Measurements from ENCODE around the gene ECE1. TPM values are rescaled to one million over a fixed set of nuclear protein-coding genes. Genes with fewer than 3 reads are reported as not detected.

Gene ECE1
- total and polyA plus RNA-seq, 2 donors (not counting 3 experiments of a cell fraction or from before 2014, with no cell fraction given) = 437 to 562 TPM

DNA sequence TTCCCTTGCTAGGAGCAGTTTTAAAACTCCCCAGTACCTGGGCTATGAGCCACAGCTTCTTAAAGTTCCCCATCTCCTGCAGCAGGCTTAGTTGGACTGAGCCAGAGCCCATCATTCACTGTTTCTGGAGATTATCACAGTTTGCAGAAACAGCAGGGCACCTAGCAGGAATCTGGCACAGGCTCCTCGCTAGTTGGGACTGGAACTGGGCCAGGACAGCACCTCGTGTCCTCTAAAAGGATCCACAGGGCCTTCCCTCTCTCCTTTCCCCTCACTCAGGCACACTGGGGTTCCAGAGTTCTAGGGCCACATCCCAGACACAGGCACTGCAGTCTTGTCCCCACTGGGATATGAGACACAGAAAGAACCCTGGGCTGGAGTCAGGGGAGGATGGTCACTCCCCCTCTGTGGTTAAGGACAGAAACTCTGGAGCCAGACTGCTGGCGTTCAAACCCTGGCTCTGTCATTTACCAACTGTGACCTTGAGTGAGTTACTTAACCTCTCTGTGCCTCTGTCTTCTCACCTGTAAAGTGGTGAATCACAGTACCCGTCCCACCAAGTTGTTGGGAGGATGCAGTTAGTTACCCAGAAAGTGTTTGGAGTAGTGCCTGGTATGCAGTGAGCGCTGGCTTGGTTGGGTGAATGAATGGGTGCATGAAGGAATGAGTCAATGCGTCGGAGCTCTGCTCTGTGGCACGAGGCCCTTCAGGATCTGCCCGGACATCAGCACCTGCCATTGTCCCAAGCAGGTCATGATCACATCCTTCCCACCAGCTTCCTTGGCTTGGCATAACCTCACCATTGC lies 18.8 kb upstream of the ECE1 start:
- H3K4me2 ChIP-seq (ENCODE audit: insufficient read depth, low read length) = no peak overlapping the region
- peaks cover 35% of the 10 kb centered on the region for H3K4me1 ChIP-seq (ENCODE audit: control insufficient read depth, extremely low read depth, insufficient read depth, low read length)
- no peaks in the 10 kb centered on the region for H4K20me1 ChIP-seq (replicated peaks; ENCODE audit: control insufficient read depth, extremely low read depth, insufficient read depth, low read length)
- H3K9me1 ChIP-seq (replicated peaks; ENCODE audit: control insufficient read depth, extremely low read depth, insufficient read depth, low read length) = no peaks in the 10 kb centered on the region
- H3K9ac ChIP-seq (replicated peaks; ENCODE audit: extremely low read depth, insufficient read depth, low read length) = no peak overlapping the region
- H3K27ac ChIP-seq (ENCODE audit: insufficient read depth, low read depth, low read length) = no peak overlapping the region
- ChIA-PET CTCF (interaction anchor here (1.8 kb wide), 1 partner anchor 16 kb away, joined by 5 read pairs; no protein-coding TSS in a partner anchor), POLR2A (no interaction called here)
- no peak overlapping the region for H2AFZ ChIP-seq (ENCODE audit: low read depth, low read length)
- H3K4me3 ChIP-seq (replicated peaks in 1 of 3; ENCODE audit: insufficient read depth in 1 of 3, low read depth in 1 of 3, low read length in 3 of 3) = no peak overlapping the region
- BruUV-seq (replicated peaks) = no TSS peak
- H3K27me3 ChIP-seq (ENCODE audit: control insufficient read depth in 2 of 2, insufficient read depth in 2 of 2, low read length in 2 of 2) = no peaks in the 10 kb centered on the region
- no peaks in the 10 kb centered on the region for H3K9me3 ChIP-seq (replicated peaks; ENCODE audit: control insufficient read depth, insufficient read depth, low read length)
- H3K36me3 ChIP-seq (ENCODE audit: control insufficient read depth in 2 of 2, extremely low read depth in 1 of 2, insufficient read depth in 2 of 2, low read length in 2 of 2) = no peaks in the 10 kb centered on the region
- DNase-seq (ENCODE audit: low read depth, low spot score) (no peak), FAIRE-seq (peak; percentile 15)
- intact Hi-C loops (cut with micrococcal nuclease) (no loop called here), dilution Hi-C loops (cut with MboI; ENCODE audit: extremely low pct_ligation_motif_present, low sequenced_read_pairs) (no loop called here)
- no peak for TF ChIP-seq MAX (IDR thresholded peaks at IDR 0.05; ENCODE audit: insufficient read depth, insufficient read length)
- no peak for TF ChIP-seq POLR2AphosphoS5 (IDR thresholded peaks at IDR 0.05; ENCODE audit: insufficient read depth, low read depth, low read length)
- TF ChIP-seq, protein P1, sequence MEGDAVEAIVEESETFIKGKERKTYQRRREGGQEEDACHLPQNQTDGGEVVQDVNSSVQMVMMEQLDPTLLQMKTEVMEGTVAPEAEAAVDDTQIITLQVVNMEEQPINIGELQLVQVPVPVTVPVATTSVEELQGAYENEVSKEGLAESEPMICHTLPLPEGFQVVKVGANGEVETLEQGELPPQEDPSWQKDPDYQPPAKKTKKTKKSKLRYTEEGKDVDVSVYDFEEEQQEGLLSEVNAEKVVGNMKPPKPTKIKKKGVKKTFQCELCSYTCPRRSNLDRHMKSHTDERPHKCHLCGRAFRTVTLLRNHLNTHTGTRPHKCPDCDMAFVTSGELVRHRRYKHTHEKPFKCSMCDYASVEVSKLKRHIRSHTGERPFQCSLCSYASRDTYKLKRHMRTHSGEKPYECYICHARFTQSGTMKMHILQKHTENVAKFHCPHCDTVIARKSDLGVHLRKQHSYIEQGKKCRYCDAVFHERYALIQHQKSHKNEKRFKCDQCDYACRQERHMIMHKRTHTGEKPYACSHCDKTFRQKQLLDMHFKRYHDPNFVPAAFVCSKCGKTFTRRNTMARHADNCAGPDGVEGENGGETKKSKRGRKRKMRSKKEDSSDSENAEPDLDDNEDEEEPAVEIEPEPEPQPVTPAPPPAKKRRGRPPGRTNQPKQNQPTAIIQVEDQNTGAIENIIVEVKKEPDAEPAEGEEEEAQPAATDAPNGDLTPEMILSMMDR (IDR thresholded peaks at IDR 0.05; ENCODE audit: extremely low read depth in 1 of 2, insufficient read depth in 1 of 2, low read depth in 1 of 2, low read length in 2 of 2) = no peak
- no peak for TF ChIP-seq GATA2 (IDR thresholded peaks at IDR 0.05; ENCODE audit: insufficient read depth, insufficient read length, low read depth, low read length)
- no peak for TF ChIP-seq EZH2 (IDR thresholded peaks at IDR 0.05; ENCODE audit: borderline replicate concordance, low read depth, low read length, severe bottlenecking)
- TF ChIP-seq JUN (IDR thresholded peaks at IDR 0.05; ENCODE audit: borderline replicate concordance, insufficient read depth, insufficient read length, low read depth) = no peak
- TF ChIP-seq FOS (IDR thresholded peaks at IDR 0.05; ENCODE audit: borderline replicate concordance, insufficient read depth, low read length) = no peak
- TF ChIP-seq MYC (IDR thresholded peaks at IDR 0.05; ENCODE audit: low read depth, low read length) = no peak
- no peak for TF ChIP-seq POLR2A (IDR thresholded peaks at IDR 0.05; ENCODE audit: low read depth, low read length)
- peaks cover 70% of the 10 kb centered on the region for H3K79me2 ChIP-seq (ENCODE audit: control insufficient read depth, insufficient read depth, low read length)
